GM12872 (cell line): Measurements from ENCODE around the gene MOG.

Experiments
- CTCF ChIP-seq: IDR thresholded peaks from 3 replicates; pipeline ENCODE4 v1.5.1; 2011; ENCODE audit warnings: low read depth, mild to moderate bottlenecking, low read length, moderate library complexity; ENCODE audit not compliant: insufficient read depth

The MOG gene

GRCh38 chr6:29661071-29661470 lies 4.2 kb downstream of the MOG start:
- no peak for TF ChIP-seq CTCF

DNA sequence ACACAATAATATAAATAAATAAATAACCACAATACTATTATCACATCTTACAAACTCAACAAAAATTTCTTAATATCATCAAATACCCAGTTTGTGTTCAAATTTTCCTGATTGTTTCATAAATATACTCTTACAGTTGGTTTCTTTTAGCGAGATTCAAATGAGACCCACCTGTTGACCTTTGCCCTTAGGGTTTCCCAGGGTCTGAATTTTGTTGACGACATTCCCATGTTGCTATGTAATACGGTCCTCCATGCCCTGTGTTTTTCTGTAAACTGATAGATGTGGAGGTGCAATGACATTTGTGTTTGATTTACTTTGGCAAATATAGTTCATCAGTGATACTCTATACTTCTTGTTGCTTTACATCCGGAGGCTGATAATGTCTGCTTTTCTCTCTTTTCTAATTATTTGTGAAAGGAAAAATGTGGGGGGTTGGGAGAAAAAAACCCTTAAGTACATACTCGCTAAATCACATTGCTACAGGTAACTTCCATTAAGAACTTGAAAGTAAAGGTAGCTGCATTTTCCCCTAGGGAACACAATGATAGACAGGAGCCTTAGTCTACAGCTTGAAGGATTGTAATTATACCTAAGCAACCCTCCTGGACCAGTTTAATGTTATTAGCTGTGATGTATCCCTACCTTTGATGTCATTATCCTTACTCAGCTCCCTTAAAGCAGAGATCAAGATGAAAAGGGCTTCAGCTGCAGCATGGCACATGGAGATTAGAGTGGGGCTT lies 6.6 kb downstream of the MOG start:
- no peak for TF ChIP-seq CTCF

DNA sequence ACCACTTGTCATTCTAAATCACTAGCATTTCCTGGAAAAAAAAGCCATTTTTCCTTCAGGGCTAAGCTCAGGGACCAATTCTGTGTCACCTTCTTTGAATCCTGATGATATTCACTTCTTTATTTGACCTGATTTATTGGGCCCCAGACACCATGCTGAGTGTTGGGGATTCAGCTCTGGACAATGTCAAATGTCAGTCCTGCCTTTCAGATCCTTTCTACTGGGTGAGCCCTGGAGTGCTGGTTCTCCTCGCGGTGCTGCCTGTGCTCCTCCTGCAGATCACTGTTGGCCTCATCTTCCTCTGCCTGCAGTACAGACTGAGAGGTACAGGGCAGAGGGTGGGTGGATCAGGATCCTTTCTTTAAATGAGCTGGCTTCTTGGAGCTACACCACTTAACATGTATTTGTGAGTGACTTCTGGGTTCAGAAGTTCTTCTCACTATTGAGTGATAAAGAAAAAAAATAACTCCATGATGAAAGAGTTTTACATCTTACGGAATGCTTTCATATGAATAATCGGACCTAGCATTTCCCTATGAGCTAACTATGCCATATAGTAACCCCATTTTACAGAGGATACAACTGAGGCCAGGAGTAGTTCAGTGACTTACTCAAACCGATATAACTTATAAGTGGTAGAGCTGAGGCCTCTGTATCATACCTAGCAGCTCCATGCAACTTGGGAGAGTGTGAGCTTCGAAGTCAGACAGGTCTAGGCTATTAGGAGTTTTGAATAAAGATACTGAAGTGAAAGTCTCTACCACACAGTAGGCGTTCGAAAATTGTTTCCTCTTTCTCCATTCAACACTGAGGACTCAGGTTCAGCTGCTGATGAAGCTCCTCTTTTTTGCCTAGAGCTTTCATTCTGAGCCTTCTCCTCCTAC lies 9.3 kb downstream of the MOG start:
- TF ChIP-seq CTCF = no peak

DNA sequence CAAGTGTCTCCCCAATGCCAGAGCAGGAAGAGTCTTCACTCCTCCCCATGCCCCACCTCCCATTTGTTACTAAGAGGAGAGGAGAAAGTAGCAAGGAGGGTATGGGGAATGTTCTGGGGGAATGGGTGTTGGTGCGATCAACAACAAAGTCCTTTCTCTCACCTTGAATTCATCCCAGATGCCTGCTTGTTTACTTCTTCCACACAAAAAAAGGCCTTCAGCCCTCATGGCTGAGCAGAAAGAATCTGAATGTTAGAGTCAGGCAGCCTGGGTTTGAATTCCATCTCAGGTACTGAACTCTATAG lies 9.9 kb downstream of the MOG start:
- no peak for TF ChIP-seq CTCF

DNA sequence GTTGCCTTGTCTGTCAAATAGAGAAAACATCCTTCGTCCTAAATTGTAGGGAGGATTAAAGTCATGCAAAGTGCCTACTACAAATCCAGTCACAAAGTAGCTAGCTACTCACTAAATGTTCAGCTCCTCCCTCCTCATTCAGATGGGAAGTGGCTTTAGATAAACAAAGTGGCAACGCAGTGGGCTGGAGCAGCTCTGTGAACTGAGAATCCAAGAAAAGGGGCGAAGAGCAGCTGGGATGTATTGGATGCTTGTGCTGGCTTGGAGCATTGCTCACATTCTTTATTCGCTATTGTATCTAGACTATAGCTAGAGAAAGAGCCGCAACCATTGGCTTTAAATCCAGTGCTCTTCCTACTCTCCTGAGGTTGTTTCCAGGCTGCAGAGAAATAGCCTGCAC lies 10.3 kb downstream of the MOG start:
- no peak for TF ChIP-seq CTCF

- no peak for TF ChIP-seq CTCF
Measured at GRCh38 chr6:29671026-29671425, 14.1 kb downstream of the MOG start.

GRCh38 chr6:29673161-29673560 lies 16.3 kb downstream of the MOG start:
- no peak for TF ChIP-seq CTCF
